ENCODE data around the gene ZNF385B.

- no peak for TF ChIP-seq SUZ12 (IDR thresholded peaks at IDR 0.05; ENCODE audit: unreplicated experiment)
- TF ChIP-seq, protein P1, sequence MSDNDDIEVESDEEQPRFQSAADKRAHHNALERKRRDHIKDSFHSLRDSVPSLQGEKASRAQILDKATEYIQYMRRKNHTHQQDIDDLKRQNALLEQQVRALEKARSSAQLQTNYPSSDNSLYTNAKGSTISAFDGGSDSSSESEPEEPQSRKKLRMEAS (IDR thresholded peaks at IDR 0.05; ENCODE audit: low read depth, low read length): no peak
- TF ChIP-seq POU2F2 (IDR thresholded peaks at IDR 0.05; ENCODE audit: borderline replicate concordance, low read depth, low read length): no peak
- TF ChIP-seq GABPA (IDR thresholded peaks at IDR 0.05; ENCODE audit: low read depth): no peak
- TF ChIP-seq CTCF (IDR thresholded peaks at IDR 0.05 in 2 of 3, conservative IDR thresholded peaks at IDR 0.05 in 1 of 3; ENCODE audit: control insufficient read depth in 2 of 3, extremely low read depth in 1 of 3, insufficient read depth in 1 of 3, low read depth in 3 of 3, low read length in 3 of 3): no peak
- TF ChIP-seq RCOR1 (conservative IDR thresholded peaks at IDR 0.05; ENCODE audit: low read depth, low read length): no peak
- TF ChIP-seq POLR2AphosphoS5 (IDR thresholded peaks at IDR 0.05; ENCODE audit: low read length): no peak
- TF ChIP-seq NFYA (IDR thresholded peaks at IDR 0.05; ENCODE audit: borderline replicate concordance, low read depth, low read length): no peak
- no peak for TF ChIP-seq CEBPB (IDR thresholded peaks at IDR 0.05; ENCODE audit: borderline replicate concordance in 1 of 2, low read depth in 2 of 2, low read length in 2 of 2)
- TF ChIP-seq POLR2A (IDR thresholded peaks at IDR 0.05; ENCODE audit: low read depth, low read length): no peak
- TF ChIP-seq NFYB (IDR thresholded peaks at IDR 0.05; ENCODE audit: insufficient read depth, low read depth, low read length): no peak
Measured at GRCh38 chr2:179605341-179605740, 256.1 kb downstream of the ZNF385B start.
